IMR-90 (cell line): Measurements from ENCODE around the gene ENO4. TPM values are rescaled to one million over a fixed set of nuclear protein-coding genes. Genes with fewer than 3 reads are reported as not detected.

Experiments used
- ATAC-seq: fragments of 200-7000 bp; cut with Tn5 transposase; 2 replicates; pipeline ENCODE4 v1.9.1; 2020; ENCODE audit warnings: low read depth, mild to moderate bottlenecking, moderate library complexity
- BruUV-seq: library from RNA; stranded (reverse); fragments of 400-500 nt; replicated peaks from 2 replicates; lab custom pipeline; 2021; lab: Mats Ljungman, UMichigan
- CTCF ChIA-PET: fragments of 300-600 bp; formaldehyde crosslinking; extraction: SDS; loops from one replicate; lab custom pipeline; 2021; ENCODE audit warnings: antibody characterized with exemption; lab: Yijun Ruan, JAX
- POLR2A ChIA-PET: fragments of 300-600 bp; sonication (Branson Sonifier 250); formaldehyde crosslinking; loops from one replicate; lab custom pipeline; 2022; ENCODE audit warnings: antibody characterized with exemption; ENCODE audit not compliant: unreplicated experiment; lab: Charles Lee
- DNase-seq: peaks from one replicate; pipeline ENCODE4 v3.0.0; 2013
- H2AFZ ChIP-seq: replicated peaks from 2 replicates; pipeline ENCODE3; 2013; ENCODE audit warnings: low read length, mild to moderate bottlenecking; ENCODE audit not compliant: poor library complexity
- H2AK5ac ChIP-seq: 2 replicates; pipeline ENCODE4 v1.6.1; 2013; ENCODE audit warnings: low read depth, low read length, inconsistent platforms
- H2AK9ac ChIP-seq: replicated peaks from 2 replicates; pipeline ENCODE3; 2013; ENCODE audit warnings: mild to moderate bottlenecking, low read depth, low read length, moderate library complexity; ENCODE audit not compliant: poor library complexity
- H2BK120ac ChIP-seq: 2 replicates; pipeline ENCODE4 v1.6.1; 2013; ENCODE audit warnings: low read depth, low read length, inconsistent platforms
- H2BK15ac ChIP-seq: 3 replicates; pipeline ENCODE4 v1.6.1; 2013; ENCODE audit warnings: low read depth, low read length, inconsistent platforms
- H2BK20ac ChIP-seq: 2 replicates; pipeline ENCODE4 v1.6.1; 2013; ENCODE audit warnings: low read depth, mild to moderate bottlenecking, inconsistent platforms, low read length, moderate library complexity
- H2BK5ac ChIP-seq: 2 replicates; pipeline ENCODE4 v1.6.1; 2013; ENCODE audit warnings: mild to moderate bottlenecking, low read depth, low read length, inconsistent platforms; ENCODE audit not compliant: poor library complexity, severe bottlenecking
- H3K14ac ChIP-seq: replicated peaks from 2 replicates; pipeline ENCODE4 v1.6.1; 2013; ENCODE audit warnings: low read depth, low read length, inconsistent platforms
- H3K18ac ChIP-seq: 2 replicates; pipeline ENCODE4 v1.6.1; 2013; ENCODE audit warnings: low read depth, low read length, control low read depth
- H3K23ac ChIP-seq: 2 replicates; pipeline ENCODE4 v1.6.1; 2013; ENCODE audit warnings: low read depth, low read length, inconsistent platforms
- H3K27ac ChIP-seq: 2 replicates; pipeline ENCODE4 v1.5.1; 2013; ENCODE audit warnings: mild to moderate bottlenecking, control low read depth, low read length; ENCODE audit not compliant: insufficient read depth
- H3K27me3 ChIP-seq: 2 replicates; pipeline ENCODE4 v1.6.1; 2013; ENCODE audit warnings: low read length; ENCODE audit not compliant: control insufficient read depth, insufficient read depth
- H3K36me3 ChIP-seq: 2 replicates; pipeline ENCODE4 v1.6.1; 2013; ENCODE audit warnings: low read length, mixed read lengths; ENCODE audit not compliant: control insufficient read depth, insufficient read depth
- H3K4ac ChIP-seq: 2 replicates; pipeline ENCODE4 v1.6.1; 2013; ENCODE audit warnings: low read depth, low read length, inconsistent platforms
- H3K4me1 ChIP-seq: 2 replicates; pipeline ENCODE4 v1.6.1; 2013; ENCODE audit warnings: low read length, mixed read lengths; ENCODE audit not compliant: control insufficient read depth, insufficient read depth
- H3K4me2 ChIP-seq: 2 replicates; pipeline ENCODE4 v1.6.1; 2013; ENCODE audit warnings: low read depth, mild to moderate bottlenecking, control low read depth, low read length, moderate library complexity
- H3K4me3 ChIP-seq: 2 replicates; pipeline ENCODE4 v1.5.1; 2013; ENCODE audit warnings: low read depth, mild to moderate bottlenecking, control low read depth, low read length, moderate library complexity; ENCODE audit not compliant: insufficient read depth
- H3K56ac ChIP-seq: 2 replicates; pipeline ENCODE4 v1.6.1; 2013; ENCODE audit warnings: low read length, inconsistent platforms; ENCODE audit not compliant: insufficient read depth; ENCODE audit errors: extremely low read depth
- H3K79me1 ChIP-seq, 2 experiments: 2 replicates each; pipeline ENCODE4 v1.6.1; 2013; ENCODE audit warnings: low read length in 2 of 2, inconsistent platforms in 1 of 2, low read depth in 1 of 2
- H3K9ac ChIP-seq: 2 replicates; pipeline ENCODE4 v1.6.1; 2013; ENCODE audit warnings: low read depth, low read length, control low read depth
- H3K9me1 ChIP-seq: 2 replicates; pipeline ENCODE4 v1.6.1; 2013; ENCODE audit warnings: low read length, inconsistent platforms; ENCODE audit not compliant: insufficient read depth
- H3K9me3 ChIP-seq: 2 replicates; pipeline ENCODE4 v1.6.1; 2013; ENCODE audit warnings: low read length; ENCODE audit not compliant: control insufficient read depth, insufficient read depth
- H4K20me1 ChIP-seq: 2 replicates; pipeline ENCODE4 v1.6.1; 2013; ENCODE audit warnings: low read length, inconsistent platforms; ENCODE audit not compliant: insufficient read depth
- H4K5ac ChIP-seq: 2 replicates; pipeline ENCODE4 v1.6.1; 2013; ENCODE audit warnings: mild to moderate bottlenecking, low read depth, low read length, control low read depth
- H4K8ac ChIP-seq, 2 experiments: 2 replicates each; pipeline ENCODE4 v1.6.1; 2013; ENCODE audit warnings: low read depth in 2 of 2, low read length in 2 of 2, control low read depth in 1 of 2, inconsistent platforms in 1 of 2
- H4K91ac ChIP-seq: 2 replicates; pipeline ENCODE4 v1.6.1; 2013; ENCODE audit warnings: low read depth, low read length, inconsistent platforms; ENCODE audit not compliant: insufficient read depth
- CEBPB ChIP-seq: IDR thresholded peaks from 2 replicates; pipeline ENCODE4 v1.6.1; 2012; ENCODE audit warnings: low read depth, low read length, improper control_type of control experiment
- FOS ChIP-seq: fragments of 150-350 bp; IDR thresholded peaks from 2 replicates; pipeline ENCODE4 v1.6.1; 2016; ENCODE audit warnings: low read depth, low read length
- MXI1 ChIP-seq: IDR thresholded peaks from 2 replicates; pipeline ENCODE4 v1.6.1; 2012; ENCODE audit warnings: low read depth, mild to moderate bottlenecking, low read length, moderate library complexity, borderline replicate concordance
- NFE2L2 ChIP-seq: fragments of 150-350 bp; IDR thresholded peaks from 2 replicates; pipeline ENCODE4 v1.6.1; 2016; ENCODE audit warnings: low read depth, mild to moderate bottlenecking, low read length
- POLR2A ChIP-seq: IDR thresholded peaks from 2 replicates; pipeline ENCODE4 v1.6.1; 2012; ENCODE audit warnings: mild to moderate bottlenecking, low read depth, low read length
- RAD21 ChIP-seq: IDR thresholded peaks from 2 replicates; pipeline ENCODE4 v1.6.1; 2012; ENCODE audit warnings: low read length, improper control_type of control experiment
- RCOR1 ChIP-seq: IDR thresholded peaks from 2 replicates; pipeline ENCODE4 v1.6.1; 2012; ENCODE audit warnings: mild to moderate bottlenecking, low read length, improper control_type of control experiment; ENCODE audit not compliant: insufficient replicate concordance
- RFX5 ChIP-seq: IDR thresholded peaks from 2 replicates; pipeline ENCODE4 v1.8.0; 2012; ENCODE audit warnings: low read depth, mild to moderate bottlenecking, low read length, moderate library complexity
- SMC3 ChIP-seq: fragments of 150-350 bp; IDR thresholded peaks from 2 replicates; pipeline ENCODE4 v1.6.1; 2016; ENCODE audit warnings: low read depth, mild to moderate bottlenecking, antibody characterized with exemption, low read length, moderate library complexity
- WGBS, 2 experiments: methylation state at CpG; one replicate each; pipeline versions ENCODE4 v1.1.5 to v1.1.7; 2013; ENCODE audit warnings: missing lambda C conversion rate in 2 of 2; ENCODE audit not compliant: insufficient read length in 1 of 2; ENCODE audit errors: extremely low coverage in 2 of 2; 5-methylcytosine and 5-hydroxymethylcytosine counted together
- dilution Hi-C: fragments of 300-500 bp; cut with HindIII; formaldehyde crosslinking; loops from one replicate; pipeline ENCODE4 v1.14.3; 2018; ENCODE audit warnings: low sequenced_read_pairs; ENCODE audit not compliant: unreplicated experiment
- in situ Hi-C: fragments of 300-500 bp; cut with MboI; formaldehyde crosslinking; loops from 3 replicates; pipeline ENCODE4 v1.14.3; 2019; ENCODE audit warnings: low sequenced_read_pairs, inconsistent platforms, mixed read lengths
- intact Hi-C: fragments of 100-400 bp; cut with micrococcal nuclease; formaldehyde crosslinking; loops from 2 replicates; pipeline ENCODE4 v1.10.0; 2022
- polyA plus RNA-seq, 3 experiments: library from polyadenylated mRNA; depleted of rRNA; stranded (reverse); fragments of >200 nt; gene quantifications; 2 replicates each; pipeline ENCODE4 v1.2.3, GENCODE V29; 2012; ENCODE audit warnings: low replicate concordance in 1 of 3
- total RNA-seq: library from RNA; depleted of rRNA; stranded (reverse); fragments of >200 nt; gene quantifications from 2 replicates; pipeline ENCODE4 v1.2.3, GENCODE V29; 2012
- TF ChIP-seq, protein P1 (sequence below): conservative IDR thresholded peaks from 2 replicates; pipeline ENCODE4 v1.5.1; 2012; ENCODE audit warnings: mild to moderate bottlenecking, low read depth, low read length, improper control_type of control experiment

ENO4 gene
- total and polyA plus RNA-seq, 2 of the 4 experiments (the other 2 are of a cell fraction): under 0.01 to 0.05 TPM

DNA sequence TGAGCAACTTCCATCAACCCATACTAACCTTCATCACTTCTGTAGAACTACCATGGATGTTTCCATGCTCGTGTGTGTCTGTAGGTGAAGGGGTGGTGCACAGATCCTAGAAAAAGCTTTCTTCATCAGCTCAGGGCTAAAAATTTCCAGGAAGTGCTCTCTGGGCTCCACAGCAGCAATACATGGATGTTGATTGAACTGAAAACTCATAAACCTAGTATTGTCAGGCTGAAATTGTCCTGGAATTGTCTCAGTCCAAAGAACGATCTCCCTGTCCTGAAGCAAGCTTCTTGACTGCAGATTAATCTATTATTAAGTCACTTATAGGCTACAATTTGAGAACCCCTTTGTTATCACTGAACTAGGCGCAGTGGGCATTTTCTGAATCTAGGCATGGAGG, 39.8 kb downstream of the ENO4 start:
- Histone ChIP-seq H3K4me3 (no peak overlapping the region), H3K23ac (no peak overlapping the region), H2BK120ac (0 out of 2 replicates have a peak overlapping the region, but pooled peaks have one; percentile 2), H3K4ac (peak overlapping the region; percentile 25; the same call in 1 of the 2 replicates), H2AK9ac (no peak overlapping the region), H3K9me3 (no peaks in the 10 kb centered on the region), H2BK5ac (no peak overlapping the region), H2BK20ac (no peak overlapping the region), H3K9me1 (peaks cover 16% of the 10 kb centered on the region), H4K5ac (no peak overlapping the region), H3K56ac (no peak overlapping the region), H3K27me3 (no peaks in the 10 kb centered on the region), H3K27ac (no peak overlapping the region), H3K14ac (no peak overlapping the region), H3K4me1 (peaks cover 7% of the 10 kb centered on the region), H3K9ac (no peak overlapping the region), H4K91ac (no peak overlapping the region), H3K79me1 (no peaks in the 10 kb centered on the region), H3K36me3 (no peaks in the 10 kb centered on the region), H2AK5ac (peak overlapping the region; percentile 42), H3K4me2 (peak overlapping the region; percentile 41; the same call in 1 of the 2 replicates), H2AFZ (no peak overlapping the region), H4K20me1 (peaks cover 4% of the 10 kb centered on the region; the same call in 1 of the 2 replicates), H3K18ac (no peak overlapping the region), H4K8ac (no peak overlapping the region), H2BK15ac (no peak overlapping the region)
- BruUV-seq: no TSS peak
- DNase-seq: no peak
- intact Hi-C loops: loop anchor here (5.0 kb wide), 1 partner anchor 278 kb away; no protein-coding TSS in a partner anchor
- no peak for ATAC-seq
- dilution Hi-C loops: no loop called here
- in situ Hi-C loops: no loop called here
- WGBS, 2 experiments: no CpG with 5 or more reads among the region's 3 CpGs
- TF ChIP-seq CEBPB: no peak
- no peak for TF ChIP-seq FOS
- TF ChIP-seq SMC3: no peak
- TF ChIP-seq RCOR1: no peak
- TF ChIP-seq MXI1: no peak
- TF ChIP-seq POLR2A: no peak
- no peak for TF ChIP-seq NFE2L2
- no peak for TF ChIP-seq RAD21
- TF ChIP-seq, protein P1, sequence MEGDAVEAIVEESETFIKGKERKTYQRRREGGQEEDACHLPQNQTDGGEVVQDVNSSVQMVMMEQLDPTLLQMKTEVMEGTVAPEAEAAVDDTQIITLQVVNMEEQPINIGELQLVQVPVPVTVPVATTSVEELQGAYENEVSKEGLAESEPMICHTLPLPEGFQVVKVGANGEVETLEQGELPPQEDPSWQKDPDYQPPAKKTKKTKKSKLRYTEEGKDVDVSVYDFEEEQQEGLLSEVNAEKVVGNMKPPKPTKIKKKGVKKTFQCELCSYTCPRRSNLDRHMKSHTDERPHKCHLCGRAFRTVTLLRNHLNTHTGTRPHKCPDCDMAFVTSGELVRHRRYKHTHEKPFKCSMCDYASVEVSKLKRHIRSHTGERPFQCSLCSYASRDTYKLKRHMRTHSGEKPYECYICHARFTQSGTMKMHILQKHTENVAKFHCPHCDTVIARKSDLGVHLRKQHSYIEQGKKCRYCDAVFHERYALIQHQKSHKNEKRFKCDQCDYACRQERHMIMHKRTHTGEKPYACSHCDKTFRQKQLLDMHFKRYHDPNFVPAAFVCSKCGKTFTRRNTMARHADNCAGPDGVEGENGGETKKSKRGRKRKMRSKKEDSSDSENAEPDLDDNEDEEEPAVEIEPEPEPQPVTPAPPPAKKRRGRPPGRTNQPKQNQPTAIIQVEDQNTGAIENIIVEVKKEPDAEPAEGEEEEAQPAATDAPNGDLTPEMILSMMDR: no peak
- TF ChIP-seq RFX5: no peak
- ChIA-PET CTCF (interaction anchor here (0.7 kb wide), 1 partner anchor 769 kb away, joined by 3 read pairs; no protein-coding TSS in a partner anchor), POLR2A (no interaction called here)
